Large intestine (tissue), 3 donors: ENCODE results near the gene PROX1. TPM values are rescaled to one million over a fixed set of nuclear protein-coding genes. Genes with fewer than 3 reads are reported as not detected.

Experiments
- DNase-seq, 2 donors: peaks; one replicate each; pipeline versions ENCODE4 v3.0.0 to v3.0.0-alpha.2; 2013
- H3K27ac ChIP-seq: one replicate; pipeline ENCODE4 v1.5.1; 2013; ENCODE audit warnings: low read length
- H3K27me3 ChIP-seq: 2 replicates; pipeline ENCODE4 v1.6.1; 2013; ENCODE audit warnings: low read length; ENCODE audit not compliant: control insufficient read depth, insufficient read depth
- H3K36me3 ChIP-seq: 2 replicates; pipeline ENCODE4 v1.6.1; 2013; ENCODE audit warnings: low read length; ENCODE audit not compliant: control insufficient read depth, insufficient read depth
- H3K4me1 ChIP-seq: one replicate; pipeline ENCODE4 v1.6.1; 2013; ENCODE audit warnings: low read length; ENCODE audit not compliant: control insufficient read depth, insufficient read depth
- H3K4me3 ChIP-seq: one replicate; pipeline ENCODE4 v1.5.1; 2013; ENCODE audit warnings: low read length
- H3K9me3 ChIP-seq: one replicate; pipeline ENCODE4 v1.6.1; 2013; ENCODE audit warnings: mild to moderate bottlenecking, low read depth, low read length, moderate library complexity; ENCODE audit not compliant: control insufficient read depth
- WGBS: methylation state at CpG from one replicate; pipeline ENCODE4 v1.1.5; 2013; ENCODE audit warnings: low lambda C conversion rate; ENCODE audit not compliant: insufficient coverage; 5-methylcytosine and 5-hydroxymethylcytosine counted together
- polyA plus RNA-seq: library from polyadenylated mRNA; unstranded; fragments of 120-200 nt; gene quantifications from one replicate; pipeline ENCODE4 v1.2.1, GENCODE V29; 2013

The PROX1 gene
- polyA plus RNA-seq, 1 donor: 7.8 TPM

DNA sequence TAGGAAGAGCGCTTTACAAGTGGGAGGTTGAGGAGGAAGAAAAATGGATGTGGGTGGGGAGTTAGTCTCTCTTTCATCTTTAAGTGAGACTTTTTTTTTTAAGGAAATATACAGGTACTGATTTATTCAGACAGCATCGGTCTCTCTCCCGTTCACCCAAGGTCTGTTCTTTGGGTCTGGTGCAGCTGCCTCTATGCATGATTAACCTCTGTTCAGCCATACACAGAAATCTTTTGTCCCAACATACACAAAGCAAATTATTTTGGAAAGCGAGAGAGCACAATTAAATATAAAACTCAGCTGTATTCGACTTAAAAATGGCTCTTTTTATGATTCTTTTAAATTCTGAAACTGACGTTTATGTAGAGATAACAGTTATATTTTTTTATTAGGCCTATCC is 11.0 kb downstream of the PROX1 start:
- Histone ChIP-seq H3K9me3 (no peaks in the 10 kb centered on the region), H3K27me3 (no peaks in the 10 kb centered on the region), H3K4me1 (no peaks in the 10 kb centered on the region), H3K4me3 (no peak overlapping the region), H3K27ac (no peak overlapping the region), H3K36me3 (peaks cover 2% of the 10 kb centered on the region)
- no peak for DNase-seq
- WGBS: 94% methylated on average over 3 of the region's 6 CpGs

DNA sequence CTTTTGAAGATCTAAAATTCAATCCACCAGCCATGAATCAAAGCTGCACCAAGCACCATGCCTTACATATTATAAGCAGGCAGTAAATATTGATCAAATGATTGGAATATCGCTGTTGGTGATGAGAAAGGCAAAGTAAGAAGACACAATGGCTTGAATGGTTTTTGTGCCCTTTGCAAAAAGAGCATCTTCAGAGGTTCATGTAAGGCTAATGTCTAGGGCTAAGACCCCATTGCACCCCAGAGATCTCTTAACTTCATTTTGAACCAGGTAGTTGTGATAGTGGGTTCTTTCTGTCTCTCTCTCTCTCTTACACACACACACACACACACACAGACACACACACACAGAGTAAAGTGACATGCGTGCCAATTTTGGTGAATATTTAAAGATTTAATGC is 12.0 kb downstream of the PROX1 start:
- DNase-seq: no peak
- WGBS: 100% methylated on average over 2 of the region's 2 CpGs
- Histone ChIP-seq H3K4me3 (no peak overlapping the region), H3K9me3 (no peaks in the 10 kb centered on the region), H3K4me1 (no peaks in the 10 kb centered on the region), H3K36me3 (peaks cover 2% of the 10 kb centered on the region), H3K27ac (no peak overlapping the region), H3K27me3 (no peaks in the 10 kb centered on the region)

DNA sequence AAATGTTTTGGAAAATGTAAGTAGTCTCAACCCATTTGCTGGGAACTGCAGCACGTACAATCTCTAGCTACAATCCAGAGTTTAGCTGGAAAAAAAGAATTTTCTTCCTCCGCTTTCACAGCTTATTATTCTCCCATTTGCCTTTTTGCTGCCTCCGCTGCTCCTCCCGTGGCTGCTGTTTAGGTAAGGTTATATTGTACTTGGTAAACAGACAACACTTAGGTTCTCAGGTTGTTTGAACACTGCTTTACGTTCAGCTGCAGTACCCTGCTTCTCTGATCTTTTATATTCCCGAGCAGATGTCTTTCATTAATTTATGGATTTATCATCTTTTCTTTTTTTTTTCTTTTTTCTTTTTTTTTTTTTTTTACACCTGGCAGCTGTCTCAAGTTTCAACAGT is 14.3 kb downstream of the PROX1 start:
- H3K9me3 ChIP-seq: no peaks in the 10 kb centered on the region
- 64% methylated on average over 3 of the region's 6 CpGs for WGBS
- H3K27me3 ChIP-seq: no peaks in the 10 kb centered on the region
- H3K27ac ChIP-seq: no peak overlapping the region
- DNase-seq: no peak
- H3K4me3 ChIP-seq: no peak overlapping the region
- H3K36me3 ChIP-seq: no peaks in the 10 kb centered on the region
- no peaks in the 10 kb centered on the region for H3K4me1 ChIP-seq

DNA sequence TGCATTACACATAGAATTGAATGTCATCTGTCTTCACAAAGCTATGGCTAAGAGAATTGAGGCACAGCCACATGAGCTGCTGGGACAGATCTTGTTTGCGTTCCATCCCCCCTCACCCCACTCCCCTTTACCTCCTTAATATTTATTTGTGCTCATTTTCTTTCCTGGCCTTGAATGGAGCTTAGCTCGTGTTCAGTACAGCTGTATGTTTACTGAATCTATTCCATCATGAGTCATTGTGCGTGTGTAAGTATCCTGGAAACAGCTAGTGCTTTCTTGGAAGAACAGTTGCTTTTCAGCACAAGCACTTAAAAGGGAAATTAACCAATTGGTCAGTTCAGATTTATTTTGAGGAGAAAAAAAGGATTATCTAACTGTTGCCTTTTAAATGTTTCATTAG is 14.7 kb downstream of the PROX1 start:
- Histone ChIP-seq H3K36me3 (no peaks in the 10 kb centered on the region), H3K9me3 (no peaks in the 10 kb centered on the region), H3K4me3 (no peak overlapping the region), H3K27ac (no peak overlapping the region), H3K4me1 (no peaks in the 10 kb centered on the region), H3K27me3 (no peaks in the 10 kb centered on the region)
- DNase-seq: peak; percentile 38 to 72
- no CpG with 5 or more reads among the region's 3 CpGs for WGBS

DNA sequence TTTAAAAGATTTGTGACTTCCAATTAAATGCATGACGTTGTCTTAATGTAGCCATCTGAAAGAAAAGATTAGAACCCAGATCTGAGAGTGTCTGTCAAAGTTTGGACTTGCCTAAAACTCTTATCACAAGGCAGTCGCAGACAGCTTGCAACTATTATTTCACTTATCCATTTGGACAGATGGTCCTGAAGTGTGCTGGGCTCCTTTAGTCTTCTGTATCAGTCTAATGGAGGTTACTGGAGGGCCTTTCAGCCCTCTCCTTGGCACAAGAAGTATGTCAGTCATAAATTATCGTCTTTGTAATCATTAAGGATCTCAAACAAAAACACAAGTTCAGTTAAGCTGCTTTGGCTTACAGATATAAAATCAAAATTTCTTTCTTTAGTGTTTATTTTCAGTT is 15.5 kb downstream of the PROX1 start:
- Histone ChIP-seq H3K4me3 (no peak overlapping the region), H3K36me3 (no peaks in the 10 kb centered on the region), H3K27me3 (no peaks in the 10 kb centered on the region), H3K27ac (no peak overlapping the region), H3K4me1 (no peaks in the 10 kb centered on the region), H3K9me3 (no peaks in the 10 kb centered on the region)
- 33% methylated on average over 1 of the region's 3 CpGs for WGBS
- no peak for DNase-seq

DNA sequence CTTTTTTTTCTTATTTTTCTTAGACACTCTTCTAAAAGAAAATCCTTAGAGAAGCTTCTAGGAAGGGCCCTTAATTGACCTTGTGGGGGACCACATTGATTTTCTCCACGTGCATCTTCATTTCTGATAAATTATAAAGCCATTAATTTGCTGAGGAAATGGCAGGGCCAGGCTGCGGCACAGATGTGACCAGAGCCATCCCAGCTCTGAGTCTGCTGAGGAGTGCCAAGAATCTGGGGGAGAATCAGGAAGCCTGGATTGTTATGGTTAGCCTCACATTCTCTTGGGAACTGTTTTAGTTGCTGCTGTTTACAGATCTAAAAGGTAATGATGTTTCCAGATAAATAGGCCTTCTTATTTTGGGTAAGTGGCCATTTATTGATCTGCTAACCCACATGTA is 16.2 kb downstream of the PROX1 start:
- no peak overlapping the region for H3K4me3 ChIP-seq
- no peaks in the 10 kb centered on the region for H3K4me1 ChIP-seq
- no peaks in the 10 kb centered on the region for H3K36me3 ChIP-seq
- no peak for DNase-seq
- H3K9me3 ChIP-seq: no peaks in the 10 kb centered on the region
- no peaks in the 10 kb centered on the region for H3K27me3 ChIP-seq
- H3K27ac ChIP-seq: no peak overlapping the region
- WGBS: no CpG with 5 or more reads among the region's 2 CpGs

DNA sequence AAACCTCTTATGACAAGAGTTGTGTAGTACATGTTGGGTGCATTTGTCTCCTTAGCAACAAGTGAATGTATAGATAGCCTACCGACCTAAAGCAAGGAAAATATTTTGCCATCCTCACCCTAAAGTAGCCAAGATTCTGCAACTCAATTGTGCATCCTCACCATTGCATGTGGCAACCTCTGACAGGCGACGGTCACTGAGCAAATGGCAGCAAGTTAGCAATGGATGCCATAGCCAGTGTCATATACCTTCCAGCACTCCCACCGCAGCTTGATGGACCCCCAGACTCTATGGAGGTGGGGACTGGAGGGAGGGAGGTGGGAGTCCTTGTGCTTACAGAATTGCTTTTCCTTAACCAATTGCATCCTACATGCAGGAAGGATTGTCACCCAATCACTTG is 17.0 kb downstream of the PROX1 start:
- no peaks in the 10 kb centered on the region for H3K4me1 ChIP-seq
- H3K4me3 ChIP-seq: no peak overlapping the region
- H3K9me3 ChIP-seq: no peaks in the 10 kb centered on the region
- H3K27ac ChIP-seq: no peak overlapping the region
- no CpG with 5 or more reads among the region's 4 CpGs for WGBS
- H3K36me3 ChIP-seq: no peaks in the 10 kb centered on the region
- no peak for DNase-seq
- no peaks in the 10 kb centered on the region for H3K27me3 ChIP-seq

DNA sequence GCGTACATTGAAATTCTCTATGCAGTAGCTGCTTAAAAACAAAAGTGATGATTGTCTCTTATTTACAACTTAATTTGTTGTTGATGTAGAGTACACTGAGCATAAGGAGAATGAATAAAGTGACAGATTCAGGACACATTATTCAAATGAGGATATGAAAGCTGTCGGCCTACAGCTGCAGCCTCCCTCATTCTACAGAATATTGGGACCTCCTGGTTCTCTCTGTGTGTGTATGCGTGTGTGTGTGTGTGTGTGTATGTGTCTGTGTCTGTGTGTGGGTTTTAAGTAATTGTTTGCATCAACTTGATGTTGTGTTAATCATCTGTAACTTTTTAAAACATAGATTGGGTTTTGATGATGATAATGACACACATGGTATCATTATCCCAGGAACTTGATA is 17.9 kb downstream of the PROX1 start:
- no peaks in the 10 kb centered on the region for H3K4me1 ChIP-seq
- H3K27ac ChIP-seq: no peak overlapping the region
- DNase-seq: no peak
- H3K4me3 ChIP-seq: no peak overlapping the region
- no peaks in the 10 kb centered on the region for H3K9me3 ChIP-seq
- H3K27me3 ChIP-seq: no peaks in the 10 kb centered on the region
- H3K36me3 ChIP-seq: no peaks in the 10 kb centered on the region
- 100% methylated on average over 1 of the region's 3 CpGs for WGBS

DNA sequence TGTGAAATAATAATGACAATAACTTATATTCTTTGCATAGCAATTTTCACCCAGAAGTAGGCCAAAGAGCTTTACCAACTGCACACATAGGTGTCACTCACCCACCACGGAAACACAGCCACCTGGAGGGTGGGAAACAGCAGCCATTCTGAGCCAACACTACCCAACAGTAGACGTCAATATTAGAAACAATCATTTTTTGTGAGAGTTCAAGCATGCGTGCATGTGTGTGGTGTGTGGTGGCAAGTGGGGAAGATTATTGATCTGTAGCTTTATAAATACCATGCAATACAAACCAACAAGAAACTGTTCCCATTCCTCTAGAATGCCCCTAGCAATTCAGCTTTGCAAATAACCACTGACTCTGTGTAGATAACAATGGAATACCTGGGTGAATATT is 19.1 kb downstream of the PROX1 start:
- Histone ChIP-seq H3K36me3 (no peaks in the 10 kb centered on the region), H3K27ac (no peak overlapping the region), H3K27me3 (no peaks in the 10 kb centered on the region), H3K4me3 (no peak overlapping the region), H3K4me1 (no peaks in the 10 kb centered on the region), H3K9me3 (no peaks in the 10 kb centered on the region)
- no peak for DNase-seq
- no CpG with 5 or more reads among the region's 3 CpGs for WGBS

DNA sequence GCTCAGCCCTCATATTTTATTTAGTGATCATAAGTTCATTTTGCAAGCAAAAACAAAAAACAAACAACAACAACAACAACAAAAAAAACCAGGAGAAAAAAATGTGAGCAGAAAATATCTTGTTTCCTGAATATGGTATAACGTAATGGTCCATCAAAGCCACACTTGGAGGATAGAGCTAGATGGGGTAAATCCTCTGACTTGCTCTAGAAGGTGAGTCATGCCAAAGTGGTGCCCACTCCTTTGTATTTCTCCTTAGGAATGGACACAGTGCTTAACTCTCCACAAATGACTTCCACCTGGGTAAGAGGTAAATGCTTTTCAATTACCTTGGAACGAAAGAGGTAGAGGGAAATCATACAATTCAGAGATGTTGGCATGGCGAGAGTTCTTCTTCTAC is 20.6 kb downstream of the PROX1 start:
- H3K27ac ChIP-seq: no peak overlapping the region

DNA sequence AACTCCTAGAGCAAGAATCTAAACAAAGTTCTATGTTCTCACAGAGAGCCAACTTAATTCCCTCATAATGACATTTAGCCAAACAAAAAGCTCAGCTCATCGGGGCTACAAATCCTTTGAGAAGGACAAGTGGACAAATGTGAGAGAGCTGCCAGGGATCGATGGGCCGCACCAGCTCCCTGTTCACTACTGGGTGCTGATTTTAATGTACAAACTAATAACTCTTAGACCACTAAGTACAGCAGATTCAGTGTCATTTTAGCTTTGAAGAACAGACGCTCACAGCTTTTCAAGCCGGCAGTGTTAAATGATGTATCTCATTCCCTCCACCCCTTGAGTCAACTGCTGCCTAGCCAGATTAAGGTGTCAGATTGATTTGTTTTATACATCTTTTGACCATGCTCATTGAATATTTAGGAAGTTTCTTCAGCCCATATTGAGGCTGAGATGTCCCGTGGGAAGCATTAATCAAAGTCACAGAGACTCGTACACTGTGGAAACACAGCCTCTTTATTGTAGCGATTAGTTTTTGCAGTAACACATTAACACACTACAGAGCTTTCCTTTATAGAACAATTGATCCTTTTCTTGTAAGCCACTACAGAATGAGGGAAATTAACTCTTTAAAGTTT is 21.1 kb downstream of the PROX1 start:
- DNase-seq: no peak
- no peak overlapping the region for H3K4me3 ChIP-seq
- H3K9me3 ChIP-seq: no peaks in the 10 kb centered on the region
- WGBS: no CpG with 5 or more reads among the region's 8 CpGs
- H3K4me1 ChIP-seq: no peaks in the 10 kb centered on the region
- no peaks in the 10 kb centered on the region for H3K36me3 ChIP-seq
- H3K27ac ChIP-seq: no peak overlapping the region
- no peaks in the 10 kb centered on the region for H3K27me3 ChIP-seq

More for the DNA sequence above, 20.6 kb downstream of the PROX1 start:
- no peak for DNase-seq
- 100% methylated on average over 1 of the region's 3 CpGs for WGBS
- H3K27me3 ChIP-seq: no peaks in the 10 kb centered on the region
- H3K4me3 ChIP-seq: no peak overlapping the region
- H3K9me3 ChIP-seq: no peaks in the 10 kb centered on the region
- H3K4me1 ChIP-seq: no peaks in the 10 kb centered on the region
- no peaks in the 10 kb centered on the region for H3K36me3 ChIP-seq
